Cardiac atrium fibroblast (primary cell): ENCODE data around the gene GPALPP1. TPM values are rescaled to one million over a fixed set of nuclear protein-coding genes. Genes with fewer than 3 reads are reported as not detected.

Experiments used
- total RNA-seq: library from RNA; depleted of rRNA; stranded (reverse); fragments of >200 nt; gene quantifications from 2 replicates; pipeline ENCODE4 v1.2.3, GENCODE V29; 2015

GPALPP1 gene
- 11.8 and 19.0 TPM in 2 replicates for total RNA-seq

DNA sequence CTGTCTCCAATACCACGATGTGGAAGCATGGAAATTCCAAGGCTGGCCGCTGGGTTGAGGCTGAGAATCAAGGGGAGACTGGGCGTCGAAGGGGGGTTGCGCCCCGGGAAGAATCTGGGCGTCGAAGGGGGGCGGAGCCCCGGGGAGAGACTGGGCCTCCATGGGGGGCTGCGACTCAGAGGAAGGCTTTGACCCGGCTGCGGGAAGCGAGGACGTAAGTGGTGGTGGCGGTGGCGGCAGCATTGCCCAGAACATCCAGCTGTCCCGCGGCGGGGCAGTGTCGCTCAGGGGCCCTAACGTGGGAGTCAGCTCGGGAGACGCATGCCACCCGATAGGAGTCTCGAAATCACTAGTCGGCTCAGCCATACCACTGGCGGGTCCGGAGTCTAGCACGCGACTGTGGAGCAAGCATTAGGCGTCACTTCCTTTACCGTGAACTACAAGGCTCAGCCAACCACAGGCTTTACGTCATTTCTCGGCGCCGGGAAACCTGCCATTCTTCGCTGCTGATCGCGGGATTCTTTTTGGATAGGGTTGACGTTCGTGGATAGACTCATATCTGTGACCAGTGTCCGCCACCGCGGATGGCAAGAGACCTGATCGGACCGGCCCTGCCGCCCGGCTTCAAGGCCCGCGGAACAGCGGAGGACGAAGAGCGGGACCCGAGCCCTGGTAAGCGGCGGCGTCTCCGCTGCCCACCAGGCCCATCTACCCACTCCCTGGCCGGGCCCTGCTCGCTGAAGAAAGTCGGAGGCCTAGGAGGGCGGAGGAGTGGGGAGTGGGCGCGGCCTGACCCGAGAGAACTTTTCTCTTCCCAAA lies at the start of gene GPALPP1, which contains the start of gene NUFIP1:
GPALPP1 (plus strand) TSS at position 468 of the 819 bp plus-strand sequence; CDS start at position 585, 117 bp downstream.
NUFIP1 (minus strand) TSS at position 401 of the 819 bp plus-strand sequence; CDS start at position 366, 35 bp downstream.

Other genes with a start within 250 kb of the GPALPP1 start
- gene NUFIP1, start 67 bp upstream of the GPALPP1 start, total RNA-seq: 2.0 and 2.4 TPM in 2 replicates
- gene GTF2F2, start 131.0 kb downstream of the GPALPP1 start, total RNA-seq: 12.3 and 12.8 TPM in 2 replicates
- not detected in 2 replicates for gene KCTD4, start 211.5 kb downstream of the GPALPP1 start, total RNA-seq